HG03457 (cell line): ENCODE measurements around the gene DYNLL1.
"Not testable (repeated sequence)": the region's sequence is repeated elsewhere in the genome, so short reads cannot be mapped to it uniquely, and the experiment has no call there.

Source experiments
- ATAC-seq: cut with Tn5 transposase; IDR thresholded peaks from one replicate; pipeline ENCODE4 v1.9.1; 2021; ENCODE audit warnings: moderate number of reproducible peaks; ENCODE audit not compliant: unreplicated experiment

Gene DYNLL1

GRCh38 chr12:120473807-120474615, 21.9 kb upstream of the DYNLL1 start:
- ATAC-seq, result no peak

GRCh38 chr12:120474616-120474960, 21.3 kb upstream of the DYNLL1 start:
- no peak for ATAC-seq

GRCh38 chr12:120475643-120476042, 20.3 kb upstream of the DYNLL1 start:
- no peak for ATAC-seq

- ATAC-seq, result no peak
Measured at GRCh38 chr12:120479458-120479857, 16.5 kb upstream of the DYNLL1 start.

- no peak for ATAC-seq
Measured at GRCh38 chr12:120480211-120480610, 15.7 kb upstream of the DYNLL1 start.

- ATAC-seq, result no peak
Measured at GRCh38 chr12:120481022-120481767, 14.7 kb upstream of the DYNLL1 start.

GRCh38 chr12:120483621-120484020, 12.3 kb upstream of the DYNLL1 start:
- ATAC-seq, result no peak

GRCh38 chr12:120485961-120486881, 9.7 kb upstream of the DYNLL1 start:
- ATAC-seq, result no peak

- not testable (repeated sequence) for ATAC-seq
Measured at GRCh38 chr12:120487552-120487951, 8.4 kb upstream of the DYNLL1 start.

GRCh38 chr12:120488057-120488640, 7.8 kb upstream of the DYNLL1 start:
- no peak for ATAC-seq

- no peak for ATAC-seq
Measured at GRCh38 chr12:120489018-120489417, 6.9 kb upstream of the DYNLL1 start.

GRCh38 chr12:120490325-120490724, 5.6 kb upstream of the DYNLL1 start:
- ATAC-seq, result no peak

- no peak for ATAC-seq
Measured at GRCh38 chr12:120490833-120491512, 4.9 kb upstream of the DYNLL1 start.

GRCh38 chr12:120495186-120495730, 655 bp upstream of the DYNLL1 start:
- ATAC-seq, result no peak

GRCh38 chr12:120496413-120497340, 764 bp downstream of the DYNLL1 start:
- ATAC-seq, result no peak

GRCh38 chr12:120497524-120498150, 1.7 kb downstream of the DYNLL1 start:
- ATAC-seq, result no peak

GRCh38 chr12:120498870-120499515, 3.1 kb downstream of the DYNLL1 start:
- no peak for ATAC-seq

- no peak for ATAC-seq
Measured at GRCh38 chr12:120500581-120500980, 4.7 kb downstream of the DYNLL1 start.
